HG03064 (cell line): ENCODE results near the gene KIF4A.

Experiments
- ATAC-seq: cut with Tn5 transposase; IDR thresholded peaks from one replicate; pipeline ENCODE4 v1.9.1; 2021; ENCODE audit warnings: low read depth; ENCODE audit not compliant: unreplicated experiment

KIF4A gene

DNA sequence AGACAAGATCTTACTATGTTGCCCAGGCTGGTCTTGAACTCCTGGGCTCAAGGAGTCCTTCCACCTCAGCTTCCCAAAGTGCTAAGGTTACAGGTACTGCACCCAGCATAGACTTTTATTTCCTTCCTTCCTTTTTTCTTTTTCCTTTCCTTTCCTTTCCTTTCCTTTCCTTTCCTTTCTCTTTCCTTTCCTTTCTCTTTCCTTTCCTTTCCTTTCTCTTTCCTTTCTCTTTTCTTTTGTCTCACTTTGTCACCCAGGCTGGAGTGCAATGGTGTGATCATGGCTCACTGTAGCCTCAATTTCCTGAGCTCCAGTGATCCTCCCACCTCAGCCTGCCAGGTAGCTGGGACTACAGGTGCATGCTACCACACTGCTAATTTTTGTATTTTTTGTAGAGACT is 174.1 kb downstream of the KIF4A start:
- no peak for ATAC-seq

DNA sequence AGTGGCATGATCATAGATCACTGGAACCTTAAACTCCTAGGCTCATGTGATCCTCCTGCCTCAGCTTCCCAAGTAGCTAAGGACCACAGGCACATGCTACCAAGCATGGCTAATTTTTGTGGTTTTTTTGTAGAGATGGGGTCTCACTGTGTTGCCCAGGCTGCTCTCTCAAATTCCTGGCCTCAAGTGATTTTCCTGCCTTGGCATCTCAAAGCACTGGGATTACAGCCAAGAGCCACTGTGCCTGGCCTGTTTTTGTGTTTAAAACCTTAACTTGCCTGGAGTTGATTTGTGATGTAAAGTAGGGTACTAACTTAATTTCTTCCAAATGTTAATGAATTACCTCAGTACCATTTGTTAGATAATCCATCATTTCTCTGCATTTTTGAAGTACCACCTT is 177.1 kb downstream of the KIF4A start:
- ATAC-seq, result no peak

GRCh38 chrX:70468709-70469108 is 178.8 kb downstream of the KIF4A start:
- no peak for ATAC-seq
